ENCODE data around the gene SBNO2.

Gene SBNO2

GRCh38 chr19:1216756-1217155 is 42.7 kb upstream of the SBNO2 start:
- TF ChIP-seq TAF1 (IDR thresholded peaks at IDR 0.05; ENCODE audit: borderline replicate concordance, insufficient read depth, low read length) (no peak), REST (IDR thresholded peaks at IDR 0.05; ENCODE audit: insufficient read depth in 1 of 2, low read depth in 2 of 2, low read length in 2 of 2) (no peak), FOXP2 (optimal IDR thresholded peaks at IDR 0.05; ENCODE audit: borderline replicate concordance, extremely low read depth, extremely low read length, insufficient read depth) (no peak), POLR2AphosphoS5 (IDR thresholded peaks at IDR 0.05; ENCODE audit: low read depth, low read length) (no peak), SIN3A (IDR thresholded peaks at IDR 0.05; ENCODE audit: borderline replicate concordance, insufficient read depth, low read length) (no peak)

- TF ChIP-seq TAF1 (IDR thresholded peaks at IDR 0.05; ENCODE audit: borderline replicate concordance, insufficient read depth, low read length) (no peak), SIN3A (IDR thresholded peaks at IDR 0.05; ENCODE audit: borderline replicate concordance, insufficient read depth, low read length) (no peak), FOXP2 (optimal IDR thresholded peaks at IDR 0.05; ENCODE audit: borderline replicate concordance, extremely low read depth, extremely low read length, insufficient read depth) (no peak)
Measured at GRCh38 chr19:1214862-1215731, 41.0 kb upstream of the SBNO2 start.

GRCh38 chr19:1214299-1214861 is 40.3 kb upstream of the SBNO2 start:
- TF ChIP-seq FOXP2 (optimal IDR thresholded peaks at IDR 0.05; ENCODE audit: borderline replicate concordance, extremely low read depth, extremely low read length, insufficient read depth) (no peak), SIN3A (IDR thresholded peaks at IDR 0.05; ENCODE audit: borderline replicate concordance, insufficient read depth, low read length) (no peak), POLR2AphosphoS5 (IDR thresholded peaks at IDR 0.05; ENCODE audit: low read depth, low read length) (no peak), REST (IDR thresholded peaks at IDR 0.05; ENCODE audit: insufficient read depth in 1 of 2, low read depth in 2 of 2, low read length in 2 of 2) (no peak), TAF1 (IDR thresholded peaks at IDR 0.05; ENCODE audit: borderline replicate concordance, insufficient read depth, low read length) (no peak)

GRCh38 chr19:1213391-1214286 is 39.6 kb upstream of the SBNO2 start:
- TF ChIP-seq TAF1 (IDR thresholded peaks at IDR 0.05; ENCODE audit: borderline replicate concordance, insufficient read depth, low read length) (no peak), SIN3A (IDR thresholded peaks at IDR 0.05; ENCODE audit: borderline replicate concordance, insufficient read depth, low read length) (no peak), FOXP2 (optimal IDR thresholded peaks at IDR 0.05; ENCODE audit: borderline replicate concordance, extremely low read depth, extremely low read length, insufficient read depth) (peak; percentile 38), POLR2AphosphoS5 (IDR thresholded peaks at IDR 0.05; ENCODE audit: low read depth, low read length) (peak; percentile 45; the same call in 1 of the 2 replicates), REST (IDR thresholded peaks at IDR 0.05; ENCODE audit: insufficient read depth in 1 of 2, low read depth in 2 of 2, low read length in 2 of 2) (no peak)
